Skeletal muscle satellite cell (primary cell): Measurements from ENCODE around the gene NAGLU.

ENCODE experiments used
- H3K27me3 ChIP-seq: 2 replicates; pipeline ENCODE4 v1.7.0; 2013; ENCODE audit warnings: low read length; ENCODE audit not compliant: control insufficient read depth, insufficient read depth
- H3K36me3 ChIP-seq: 2 replicates; pipeline ENCODE4 v1.7.0; 2013; ENCODE audit warnings: mild to moderate bottlenecking, control low read depth, low read length; ENCODE audit not compliant: insufficient read depth
- H3K4me1 ChIP-seq: 2 replicates; pipeline ENCODE4 v1.7.0; 2013; ENCODE audit warnings: low read length; ENCODE audit not compliant: control insufficient read depth, insufficient read depth
- H3K4me2 ChIP-seq: 2 replicates; pipeline ENCODE4 v1.7.0; 2013; ENCODE audit warnings: mild to moderate bottlenecking, low read length
- H3K4me3 ChIP-seq: 2 replicates; pipeline ENCODE4 v1.7.0; 2013; ENCODE audit warnings: low read length
- H3K9ac ChIP-seq: 2 replicates; pipeline ENCODE4 v1.7.0; 2013; ENCODE audit warnings: mild to moderate bottlenecking, low read depth, low read length, moderate library complexity
- H3K9me3 ChIP-seq: replicated peaks from 2 replicates; pipeline ENCODE4 v1.7.0; 2013; ENCODE audit warnings: mild to moderate bottlenecking, control low read depth, low read length

NAGLU gene

DNA sequence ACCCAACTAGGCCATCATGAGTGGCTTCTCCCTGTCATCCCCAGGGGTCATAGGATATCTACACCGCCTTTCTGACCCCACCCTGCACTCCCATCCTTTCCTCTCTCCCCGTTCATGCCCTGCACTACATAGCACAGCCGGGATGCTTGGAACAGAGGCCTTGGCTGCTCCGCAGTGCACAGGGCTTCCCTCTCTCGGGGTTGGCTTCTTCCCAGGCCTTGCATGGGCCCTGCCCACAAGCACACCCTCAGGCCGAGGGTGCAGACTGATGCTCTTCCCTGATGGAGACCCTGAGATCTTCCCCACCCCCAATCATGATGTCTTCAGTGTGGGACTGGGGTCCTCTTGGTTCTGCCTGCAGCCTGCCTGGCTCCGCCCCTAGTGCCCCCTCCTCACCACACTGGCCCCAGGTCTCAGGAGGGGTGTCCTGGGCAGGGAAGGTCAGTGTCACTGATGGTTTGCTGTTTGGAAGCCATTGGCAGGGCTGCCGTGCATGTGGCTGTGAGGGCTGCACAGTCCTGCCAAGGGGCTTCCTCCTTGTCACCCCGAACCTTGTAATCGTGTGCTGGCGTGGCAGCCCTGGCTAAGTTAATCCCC, 14.3 kb upstream of the NAGLU start:
- H3K4me3 ChIP-seq, result peak overlapping the region; percentile 17
- peaks cover 68% of the 10 kb centered on the region for H3K4me1 ChIP-seq
- no peaks in the 10 kb centered on the region for H3K27me3 ChIP-seq
- H3K36me3 ChIP-seq, result peaks cover 7% of the 10 kb centered on the region
- H3K4me2 ChIP-seq, result peak overlapping the region; percentile 42
- no peaks in the 10 kb centered on the region for H3K9me3 ChIP-seq
- H3K9ac ChIP-seq, result peak overlapping the region; percentile 82

DNA sequence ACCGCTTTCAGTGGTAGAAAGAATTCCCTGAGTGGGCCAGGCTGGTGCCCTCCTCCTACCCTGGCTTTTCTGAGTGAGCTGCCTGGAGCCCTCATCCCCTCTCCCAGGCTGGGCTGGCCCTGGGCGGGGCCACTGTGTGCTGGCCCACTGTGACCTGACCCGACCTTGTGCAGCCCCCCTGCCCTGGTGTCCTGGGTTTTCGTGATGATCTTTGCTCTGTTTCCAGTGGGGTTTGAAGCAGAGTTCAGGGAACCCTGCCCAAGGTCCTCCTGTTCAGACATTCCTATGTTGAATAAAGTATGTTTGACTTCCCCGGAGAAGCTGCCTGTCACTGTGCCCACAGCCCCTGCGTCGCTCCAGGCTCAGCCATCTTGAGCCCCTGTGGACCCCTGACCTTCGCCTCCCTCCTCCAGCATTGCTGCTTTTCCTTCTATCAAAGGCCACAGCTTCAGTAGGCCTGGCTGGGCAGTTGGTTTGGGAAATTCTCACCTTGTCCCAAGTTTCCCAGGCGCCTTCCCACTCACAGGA, 13.7 kb upstream of the NAGLU start:
- H3K9ac ChIP-seq, result peak overlapping the region; percentile 82

DNA sequence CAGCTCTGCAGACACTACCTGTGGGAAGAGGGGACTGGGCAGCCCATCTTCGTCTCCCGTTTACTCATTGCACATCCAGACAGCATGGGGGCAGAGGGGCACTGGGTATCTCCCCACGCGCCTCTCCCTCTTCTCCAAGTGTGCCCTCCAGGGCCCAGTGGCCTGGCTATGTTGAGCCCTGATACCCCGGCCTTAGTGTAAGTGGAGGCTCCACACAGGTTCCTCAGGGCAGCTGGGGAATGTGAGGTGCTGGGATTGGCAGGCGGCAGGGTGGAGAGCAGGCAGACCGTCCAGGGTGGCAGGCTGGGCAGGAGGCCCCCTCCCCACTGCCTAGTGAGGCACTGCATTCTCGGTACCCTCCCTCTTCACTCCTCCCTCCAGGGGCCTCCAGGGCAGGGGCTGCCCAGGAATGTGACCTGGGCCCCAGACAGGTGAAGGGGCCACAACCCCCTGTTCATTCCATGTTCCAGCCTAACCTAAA, 13.2 kb upstream of the NAGLU start:
- Histone ChIP-seq H3K4me2 (no peak overlapping the region), H3K27me3 (no peaks in the 10 kb centered on the region), H3K4me1 (peaks cover 63% of the 10 kb centered on the region), H3K9ac (no peak overlapping the region), H3K4me3 (no peak overlapping the region), H3K9me3 (no peaks in the 10 kb centered on the region), H3K36me3 (peaks cover 7% of the 10 kb centered on the region)

More for the DNA sequence above, 13.7 kb upstream of the NAGLU start:
- no peak overlapping the region for H3K4me3 ChIP-seq
- peak overlapping the region; percentile 42 for H3K4me2 ChIP-seq
- no peaks in the 10 kb centered on the region for H3K9me3 ChIP-seq
- H3K36me3 ChIP-seq, result peaks cover 7% of the 10 kb centered on the region
- peaks cover 68% of the 10 kb centered on the region for H3K4me1 ChIP-seq
- no peaks in the 10 kb centered on the region for H3K27me3 ChIP-seq

GRCh38 chr17:42525221-42525620, 10.8 kb upstream of the NAGLU start:
- no peaks in the 10 kb centered on the region for H3K9me3 ChIP-seq
- peaks cover 7% of the 10 kb centered on the region for H3K36me3 ChIP-seq
- no peak overlapping the region for H3K4me3 ChIP-seq
- no peaks in the 10 kb centered on the region for H3K27me3 ChIP-seq
- no peak overlapping the region for H3K4me2 ChIP-seq
- peaks cover 40% of the 10 kb centered on the region for H3K4me1 ChIP-seq
- H3K9ac ChIP-seq, result no peak overlapping the region

GRCh38 chr17:42526031-42526444, 10.0 kb upstream of the NAGLU start:
- peaks cover 32% of the 10 kb centered on the region for H3K4me1 ChIP-seq
- no peak overlapping the region for H3K4me3 ChIP-seq
- no peak overlapping the region for H3K4me2 ChIP-seq
- H3K36me3 ChIP-seq, result peaks cover 7% of the 10 kb centered on the region
- no peaks in the 10 kb centered on the region for H3K9me3 ChIP-seq
- no peaks in the 10 kb centered on the region for H3K27me3 ChIP-seq
- no peak overlapping the region for H3K9ac ChIP-seq

GRCh38 chr17:42527932-42528331, 8.1 kb upstream of the NAGLU start:
- no peak overlapping the region for H3K4me3 ChIP-seq
- H3K9ac ChIP-seq, result no peak overlapping the region
- no peaks in the 10 kb centered on the region for H3K9me3 ChIP-seq
- H3K27me3 ChIP-seq, result no peaks in the 10 kb centered on the region
- H3K36me3 ChIP-seq, result no peaks in the 10 kb centered on the region
- no peak overlapping the region for H3K4me2 ChIP-seq
- peaks cover 18% of the 10 kb centered on the region for H3K4me1 ChIP-seq

GRCh38 chr17:42529061-42529460, 7.0 kb upstream of the NAGLU start:
- no peaks in the 10 kb centered on the region for H3K9me3 ChIP-seq
- peaks cover 18% of the 10 kb centered on the region for H3K4me1 ChIP-seq
- H3K4me2 ChIP-seq, result no peak overlapping the region
- no peaks in the 10 kb centered on the region for H3K27me3 ChIP-seq
- H3K4me3 ChIP-seq, result no peak overlapping the region
- H3K9ac ChIP-seq, result no peak overlapping the region
- no peaks in the 10 kb centered on the region for H3K36me3 ChIP-seq

GRCh38 chr17:42530952-42531454, 5.0 kb upstream of the NAGLU start:
- H3K9ac ChIP-seq, result no peak overlapping the region
- H3K4me1 ChIP-seq, result peaks cover 18% of the 10 kb centered on the region

DNA sequence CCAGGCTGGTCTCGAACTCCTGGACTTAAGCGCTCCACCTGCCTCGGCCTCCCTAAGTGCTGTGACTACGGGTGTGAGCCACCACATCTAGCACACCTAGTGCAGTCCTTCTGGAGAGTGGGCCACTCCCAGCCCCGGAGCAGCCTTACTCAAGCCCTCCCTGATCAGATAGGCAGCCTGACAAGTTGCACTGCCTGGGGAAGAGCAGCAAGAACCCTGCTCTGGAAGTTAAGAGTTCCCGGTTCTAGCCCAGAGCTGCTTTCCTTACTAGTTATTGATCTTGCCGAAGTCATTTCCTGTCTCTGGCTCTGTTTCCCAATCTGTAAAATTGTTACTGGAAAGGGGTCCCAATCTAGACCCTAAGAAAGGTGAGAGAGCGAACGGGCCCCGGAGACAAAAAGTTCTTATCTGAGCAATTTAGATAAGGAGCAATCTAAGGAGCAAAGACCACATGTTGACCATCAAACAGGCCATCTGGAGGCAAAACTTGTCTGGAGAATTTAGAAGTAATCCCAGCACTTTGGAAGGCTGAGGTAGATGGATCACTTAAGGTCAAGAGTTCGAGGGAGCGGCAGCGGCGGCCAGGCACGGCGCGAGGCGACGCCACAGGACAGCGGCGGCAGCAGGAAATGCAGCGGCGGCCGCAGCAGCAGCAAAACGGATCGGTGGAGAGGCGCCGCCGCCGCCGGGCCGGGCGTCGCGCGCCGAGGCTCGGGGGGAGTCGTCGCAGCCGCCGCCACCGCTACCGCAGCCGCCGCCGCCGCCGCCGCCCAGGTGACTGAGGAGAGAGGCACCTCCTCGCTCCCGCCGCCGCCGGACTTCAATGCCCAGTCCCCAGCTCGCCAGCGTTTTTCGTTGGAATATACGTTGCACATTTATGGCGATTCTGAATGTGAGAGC, 4.3 kb upstream of the NAGLU start:
- H3K36me3 ChIP-seq, result no peaks in the 10 kb centered on the region
- no peaks in the 10 kb centered on the region for H3K9me3 ChIP-seq
- H3K27me3 ChIP-seq, result no peaks in the 10 kb centered on the region
- H3K4me3 ChIP-seq, result peak overlapping the region; percentile 72
- peak overlapping the region; percentile 61 for H3K9ac ChIP-seq
- peak overlapping the region; percentile 86 for H3K4me2 ChIP-seq
- peaks cover 15% of the 10 kb centered on the region for H3K4me1 ChIP-seq

More at GRCh38 chr17:42530952-42531454, 5.0 kb upstream of the NAGLU start:
- H3K9me3 ChIP-seq, result no peaks in the 10 kb centered on the region
- no peaks in the 10 kb centered on the region for H3K36me3 ChIP-seq
- H3K4me2 ChIP-seq, result no peak overlapping the region
- no peak overlapping the region for H3K4me3 ChIP-seq
- H3K27me3 ChIP-seq, result no peaks in the 10 kb centered on the region

DNA sequence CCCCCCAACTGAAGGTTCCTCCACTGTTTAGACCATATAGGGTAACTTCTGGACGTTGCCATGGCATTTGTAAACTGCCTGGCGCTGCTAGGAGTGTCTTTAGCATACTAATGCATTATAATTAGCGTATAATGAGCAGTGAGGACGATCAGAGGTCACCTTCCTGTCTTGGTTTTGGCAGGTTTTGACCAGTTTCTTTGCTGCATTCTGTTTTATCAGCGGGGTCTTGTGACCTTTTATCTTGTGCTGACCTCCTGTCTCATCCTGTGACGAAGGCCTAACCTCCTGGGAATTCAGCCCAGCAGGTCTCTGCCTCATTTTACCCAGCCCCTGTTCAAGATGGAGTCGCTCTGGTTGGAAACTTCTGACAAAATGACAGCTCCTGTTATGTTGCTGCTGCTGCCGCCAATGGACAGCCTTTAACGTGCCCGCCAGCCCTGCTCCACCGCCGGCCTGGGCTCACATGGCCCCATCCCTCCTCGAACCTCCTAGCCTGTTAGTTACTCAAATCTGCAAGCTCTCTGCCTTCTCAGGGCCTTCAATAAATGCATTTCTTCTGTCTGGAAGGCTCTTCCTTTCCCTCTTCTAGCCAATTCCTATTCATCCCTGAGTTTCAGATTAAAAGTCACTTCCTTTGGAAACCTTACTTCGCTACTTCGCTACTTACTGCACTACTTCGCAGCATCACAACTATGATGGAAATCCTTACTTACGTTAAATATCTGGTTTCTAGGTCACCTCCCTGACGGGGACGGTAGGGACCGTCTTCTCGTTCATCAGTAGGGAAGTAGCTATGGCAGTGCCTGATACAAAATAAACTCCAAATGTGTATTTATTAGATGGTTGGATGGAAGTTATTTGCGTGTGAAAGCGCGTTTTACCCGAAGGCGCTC, 640 bp upstream of the NAGLU start:
- Histone ChIP-seq H3K9ac (peak overlapping the region; percentile 86), H3K4me3 (peak overlapping the region; percentile 73), H3K4me1 (peaks cover 25% of the 10 kb centered on the region), H3K9me3 (no peaks in the 10 kb centered on the region), H3K27me3 (no peaks in the 10 kb centered on the region), H3K4me2 (peak overlapping the region; percentile 86), H3K36me3 (peaks cover 18% of the 10 kb centered on the region)
